GM18861 (cell line): ENCODE measurements around the gene PLCB4.

Experiments
- ATAC-seq: cut with Tn5 transposase; IDR thresholded peaks from one replicate; pipeline ENCODE4 v1.9.1; 2021; ENCODE audit not compliant: unreplicated experiment

Gene PLCB4

DNA sequence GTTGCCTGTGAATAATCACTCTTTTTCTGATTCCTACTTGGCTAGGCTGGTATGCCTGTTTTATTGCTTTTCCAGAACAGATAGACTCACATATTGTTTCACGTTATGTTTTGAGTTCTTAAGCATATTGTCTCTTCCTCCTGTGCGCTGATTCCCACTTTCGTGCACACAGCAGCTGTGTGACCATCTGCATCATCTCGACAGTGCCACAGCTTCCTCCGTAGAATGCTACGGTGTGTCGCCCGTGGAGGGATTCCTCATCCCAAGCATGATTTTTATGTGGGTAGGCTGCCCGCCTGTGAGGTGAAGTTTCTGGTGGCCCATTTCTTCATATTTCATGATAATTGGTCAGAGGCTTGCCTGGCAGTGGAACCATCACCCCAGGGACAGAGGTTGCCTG is 31.8 kb downstream of the PLCB4 start:
- no peak for ATAC-seq

DNA sequence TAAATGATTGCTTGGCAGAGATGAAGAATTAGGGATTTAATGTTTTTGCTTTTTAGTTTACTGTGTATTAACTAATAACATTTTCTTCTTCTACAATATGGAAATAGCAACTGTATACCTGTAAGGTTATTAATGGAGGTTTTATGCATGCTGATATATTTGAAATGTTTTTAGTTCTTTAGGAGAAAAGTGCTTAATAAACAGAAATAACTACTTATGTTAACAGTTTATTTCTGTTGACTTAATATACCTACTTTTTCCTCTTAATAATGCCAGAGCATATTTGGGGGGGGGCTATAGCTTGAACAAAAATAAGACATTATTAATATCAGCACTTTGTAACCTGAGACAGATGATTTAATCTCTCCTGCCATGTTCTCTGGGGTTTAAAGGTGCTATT is 33.6 kb downstream of the PLCB4 start:
- ATAC-seq: no peak

DNA sequence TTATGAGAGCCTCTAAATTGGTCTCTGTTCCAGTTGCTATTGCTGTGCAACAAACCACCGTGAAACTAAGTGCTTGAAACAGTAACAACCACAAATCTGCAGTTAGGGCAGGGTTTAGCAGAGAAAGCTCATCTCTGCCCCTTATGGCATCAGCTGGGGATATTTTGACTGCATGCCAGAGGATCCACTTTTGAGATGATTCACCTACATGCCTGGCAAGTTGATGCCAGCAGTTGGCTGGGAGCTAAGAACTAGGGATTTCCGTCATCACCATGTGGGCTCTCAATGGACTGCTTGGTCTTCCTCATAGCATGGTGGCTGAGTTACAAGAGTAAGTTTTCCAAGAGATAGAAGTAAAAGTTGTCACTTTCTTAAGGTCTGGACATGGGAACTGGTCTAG is 35.1 kb downstream of the PLCB4 start:
- no peak for ATAC-seq

DNA sequence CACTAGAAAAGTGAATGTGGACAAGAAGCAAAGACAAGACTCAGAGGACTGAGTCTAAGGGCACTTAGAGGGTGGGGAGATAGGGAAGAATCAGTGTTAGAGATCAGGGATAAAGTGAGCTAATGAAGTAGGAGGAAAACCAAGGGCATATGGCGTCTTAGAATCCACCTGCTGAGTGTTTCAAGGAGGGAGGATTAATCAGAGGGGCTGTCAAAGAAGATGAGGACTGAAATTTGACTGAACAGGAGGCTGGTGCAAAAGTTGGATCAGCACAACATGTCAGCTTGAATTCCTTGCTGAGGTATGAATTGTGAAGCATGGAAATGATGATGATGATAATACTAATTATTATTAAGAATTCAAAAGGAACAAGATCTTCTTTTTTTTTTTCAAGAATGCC is 39.4 kb downstream of the PLCB4 start:
- ATAC-seq: no peak

DNA sequence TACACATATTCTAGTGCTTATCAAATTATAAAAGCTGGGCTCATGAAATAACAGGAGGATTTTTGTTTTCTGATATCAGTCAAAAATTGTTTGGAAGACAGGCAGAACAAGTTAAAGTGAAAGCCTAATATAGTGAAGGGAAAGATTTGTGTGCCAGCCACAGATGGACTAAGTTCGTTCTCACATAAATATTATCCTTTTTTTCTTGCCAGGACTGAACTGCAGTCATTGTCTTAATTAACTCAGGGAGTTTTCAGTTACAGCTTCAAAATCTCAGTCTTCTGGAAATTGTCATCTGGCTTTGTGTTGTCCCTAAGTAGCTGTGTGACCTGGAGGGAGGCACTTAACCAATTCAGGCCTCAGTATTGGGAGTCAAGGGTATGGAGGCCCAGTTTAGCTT is 40.7 kb downstream of the PLCB4 start:
- ATAC-seq: no peak

DNA sequence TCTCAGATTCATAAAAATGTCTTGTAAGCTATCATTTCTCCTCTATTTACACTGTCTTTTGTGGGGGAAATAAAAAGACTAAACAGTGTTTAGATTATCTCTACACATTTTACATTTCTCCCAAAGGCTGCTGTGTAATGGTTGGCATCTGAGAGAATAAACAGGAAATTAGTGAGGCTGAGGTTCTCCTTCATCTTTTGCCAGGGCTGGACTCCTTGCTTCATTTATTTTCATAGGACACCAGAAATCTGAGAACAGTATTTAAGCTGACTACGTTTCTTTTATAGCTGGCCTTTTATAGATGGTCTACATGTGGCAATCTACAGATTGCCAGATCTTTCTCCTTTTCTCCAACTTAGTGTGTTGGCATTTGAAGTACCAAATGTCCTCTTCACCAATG is 41.5 kb downstream of the PLCB4 start:
- ATAC-seq: no peak

DNA sequence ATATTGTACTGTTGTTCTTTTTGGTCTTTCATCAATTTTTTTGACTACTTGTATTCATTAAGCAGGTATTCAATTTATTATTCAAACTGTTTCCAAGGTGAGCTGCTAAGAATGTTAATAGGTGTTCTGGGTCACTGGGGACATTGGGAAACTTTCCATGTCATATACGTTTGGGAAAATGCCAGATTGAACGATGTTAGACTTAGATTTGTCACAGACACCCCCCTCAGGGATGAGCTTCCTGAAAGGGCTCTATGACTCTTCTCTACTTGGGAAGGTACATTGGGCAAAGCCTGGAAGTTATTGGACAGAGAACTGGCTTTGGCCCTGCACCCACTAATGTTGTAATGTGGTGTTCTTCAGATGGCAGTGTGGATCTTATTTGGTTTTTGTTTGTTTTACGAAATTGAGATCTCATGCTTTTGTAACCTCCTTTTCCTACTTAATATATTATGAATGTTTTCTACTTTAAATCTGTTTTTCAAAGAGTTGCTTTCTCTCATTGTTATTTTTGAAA is 42.1 kb downstream of the PLCB4 start:
- ATAC-seq: no peak

DNA sequence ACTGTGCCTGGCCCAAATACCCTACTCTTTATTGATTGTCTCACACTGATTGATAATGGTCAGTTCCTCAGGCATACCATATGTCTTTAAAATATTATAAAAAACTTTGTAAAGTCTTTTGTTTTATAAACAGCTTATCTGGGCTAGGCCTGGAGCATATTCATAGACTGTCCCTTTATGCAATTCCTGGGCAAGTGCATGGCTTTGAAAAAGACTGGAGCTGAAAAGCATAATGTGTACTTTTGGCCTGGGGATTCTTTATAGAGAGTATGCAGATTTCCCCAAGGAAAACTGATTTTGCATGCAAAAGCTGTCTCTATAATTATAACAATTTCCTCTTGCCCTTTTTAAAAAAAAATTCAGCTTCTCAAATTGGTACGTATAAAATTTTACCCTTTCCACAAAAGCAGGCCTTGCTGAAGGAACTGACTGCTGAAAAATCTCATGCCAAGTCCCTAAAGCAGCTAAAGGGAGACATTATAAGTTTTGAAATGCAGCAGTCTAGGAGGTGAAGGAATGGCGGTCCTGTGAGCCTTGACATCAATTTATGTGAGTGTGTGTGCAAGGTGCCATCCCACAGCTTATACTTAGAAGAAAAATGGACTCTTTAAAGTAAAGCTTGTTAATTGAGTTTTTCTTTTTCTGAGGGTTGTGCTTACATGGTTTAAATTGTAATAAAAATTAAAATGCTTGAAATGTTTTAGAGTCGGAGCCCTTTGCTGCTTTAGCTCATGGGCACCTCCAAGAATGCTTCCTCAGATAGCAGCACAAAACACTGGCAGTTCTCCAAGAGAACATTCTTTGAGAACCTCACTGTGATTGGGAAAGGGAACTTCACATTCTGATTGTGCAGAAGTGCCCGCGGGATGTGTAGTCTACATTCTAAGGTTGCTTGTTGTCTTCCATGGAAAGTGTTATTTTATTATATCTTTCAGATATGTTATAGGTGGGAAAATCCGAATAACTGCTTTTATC is 43.9 kb downstream of the PLCB4 start:
- ATAC-seq: no peak

DNA sequence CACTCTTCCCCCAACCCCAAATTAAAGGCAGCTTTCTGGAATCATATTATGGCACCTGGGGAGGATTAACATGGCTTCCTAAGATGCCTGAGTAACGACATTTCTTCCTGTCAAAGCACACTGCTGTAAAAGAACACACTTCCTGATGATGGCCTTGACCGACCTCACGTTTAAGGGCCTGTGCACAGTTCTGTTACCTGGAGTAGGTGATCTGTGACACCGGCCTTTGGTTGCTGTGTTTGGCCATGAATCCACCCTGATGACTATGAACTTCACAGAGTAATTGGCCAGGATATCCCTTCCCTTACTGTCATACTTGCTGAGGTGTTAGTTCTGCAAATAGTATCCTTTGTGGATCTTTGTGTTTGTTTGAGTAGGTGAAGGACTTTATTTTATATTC is 45.8 kb downstream of the PLCB4 start:
- no peak for ATAC-seq

DNA sequence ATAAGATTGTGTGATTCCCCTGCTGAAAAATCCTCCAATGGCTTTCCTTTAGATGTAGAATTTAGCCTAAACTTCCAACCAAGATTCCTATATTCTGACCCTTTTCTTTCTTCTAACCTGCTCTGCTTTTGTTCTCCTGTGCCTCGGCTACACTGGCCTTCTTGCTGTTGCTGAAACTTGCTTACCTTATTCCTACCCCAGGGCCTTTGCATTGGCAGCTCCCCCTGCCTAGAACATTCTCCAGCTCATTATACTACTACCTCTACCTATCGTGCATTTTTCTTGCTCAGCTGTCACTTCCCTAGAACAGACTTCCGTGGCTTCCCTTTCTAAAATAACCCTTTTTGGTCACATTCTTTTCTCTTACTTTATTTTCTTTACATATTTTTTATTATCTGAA is 48.7 kb downstream of the PLCB4 start:
- ATAC-seq: no peak

DNA sequence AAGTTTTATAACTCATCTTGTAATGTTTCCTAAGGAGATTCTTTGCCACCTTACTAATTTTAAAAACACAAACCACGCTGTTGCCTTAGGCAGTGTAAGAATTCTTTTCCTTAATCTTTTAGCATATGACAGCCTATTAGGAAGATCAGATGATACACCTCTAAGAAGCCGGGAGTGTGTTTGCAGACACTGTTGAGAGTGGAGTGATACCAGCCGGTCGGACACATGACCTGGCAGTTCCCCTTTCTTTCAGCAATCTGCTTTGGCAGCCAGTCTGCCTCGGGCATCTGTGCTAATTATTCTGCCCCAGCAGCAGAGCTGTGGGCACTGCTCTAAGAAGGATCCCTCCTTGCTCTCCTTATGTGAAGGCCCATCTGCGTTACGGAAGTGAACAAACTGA is 50.9 kb downstream of the PLCB4 start:
- no peak for ATAC-seq

DNA sequence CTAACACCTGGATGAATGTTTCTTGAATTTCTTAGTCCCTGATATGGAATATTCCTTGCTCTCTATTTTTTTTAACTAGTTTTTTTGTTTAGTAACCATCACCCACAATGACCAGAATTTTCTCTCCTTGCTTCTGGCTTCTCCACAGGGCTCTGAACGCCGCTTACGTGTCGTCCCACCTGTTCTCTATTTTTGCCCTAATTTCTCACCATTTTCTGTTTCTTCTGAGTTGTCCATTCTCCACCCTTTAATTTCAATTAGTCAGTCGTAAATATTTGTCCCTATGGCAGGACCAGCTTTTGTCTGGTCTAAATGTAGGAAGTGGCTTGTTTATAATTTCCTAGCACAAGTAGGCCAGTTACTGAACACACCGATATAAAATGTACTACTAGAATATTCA is 52.3 kb downstream of the PLCB4 start:
- no peak for ATAC-seq

DNA sequence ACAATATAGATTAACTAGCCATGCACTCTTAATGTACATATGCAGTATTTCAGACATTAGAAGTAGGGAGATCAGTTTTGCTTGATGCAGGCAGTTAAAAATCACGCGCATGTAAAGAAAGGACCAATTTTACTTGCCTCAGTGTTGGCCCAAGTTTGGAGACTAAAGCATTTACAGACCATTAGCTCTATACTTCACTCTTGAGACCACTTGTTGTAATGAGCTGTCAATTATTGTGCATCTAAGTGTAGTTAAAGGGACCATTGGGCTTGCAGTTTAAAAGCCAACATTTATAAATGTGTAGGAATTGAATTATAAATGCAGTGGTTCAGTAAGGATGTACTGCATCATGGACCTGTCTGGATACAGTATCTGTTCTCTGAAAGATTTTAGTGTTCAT is 53.7 kb downstream of the PLCB4 start:
- ATAC-seq: no peak

DNA sequence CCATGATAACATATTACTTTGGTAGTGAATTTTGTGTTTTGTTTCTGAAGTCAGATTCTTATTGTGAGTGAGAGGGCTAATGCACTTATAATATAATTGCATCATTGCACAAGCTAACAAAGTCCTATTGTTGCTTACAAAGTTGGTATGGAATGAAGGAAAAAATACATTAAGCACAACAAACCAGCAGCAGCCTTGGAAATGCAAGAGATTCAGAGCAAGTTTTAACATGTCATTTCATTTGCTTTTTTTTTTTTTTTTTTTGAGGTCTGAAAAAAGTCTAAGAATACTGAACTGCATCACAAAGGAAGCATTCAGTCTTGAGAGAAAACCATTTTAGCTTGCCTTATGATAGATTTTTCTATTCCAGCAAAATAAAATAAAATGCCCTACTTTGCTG is 57.6 kb downstream of the PLCB4 start:
- no peak for ATAC-seq

DNA sequence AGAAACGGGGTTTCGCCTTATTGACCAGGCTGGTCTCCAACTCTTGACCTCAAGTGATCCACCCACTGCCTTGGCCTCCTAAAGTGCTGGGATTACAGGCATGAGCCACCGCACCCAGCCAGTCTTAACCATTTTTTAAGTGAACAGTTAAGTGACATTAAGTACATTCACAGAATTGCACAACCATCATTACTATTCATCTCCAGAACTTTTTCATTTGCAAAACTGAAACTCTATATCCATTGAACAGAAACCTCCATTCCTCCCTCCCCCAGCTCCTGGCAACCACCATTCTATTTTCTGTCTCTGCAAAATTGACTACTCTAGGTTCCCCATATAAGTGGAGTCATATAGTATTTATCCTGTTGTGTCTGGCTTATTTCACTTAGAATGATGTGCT is 59.7 kb downstream of the PLCB4 start:
- ATAC-seq: no peak

DNA sequence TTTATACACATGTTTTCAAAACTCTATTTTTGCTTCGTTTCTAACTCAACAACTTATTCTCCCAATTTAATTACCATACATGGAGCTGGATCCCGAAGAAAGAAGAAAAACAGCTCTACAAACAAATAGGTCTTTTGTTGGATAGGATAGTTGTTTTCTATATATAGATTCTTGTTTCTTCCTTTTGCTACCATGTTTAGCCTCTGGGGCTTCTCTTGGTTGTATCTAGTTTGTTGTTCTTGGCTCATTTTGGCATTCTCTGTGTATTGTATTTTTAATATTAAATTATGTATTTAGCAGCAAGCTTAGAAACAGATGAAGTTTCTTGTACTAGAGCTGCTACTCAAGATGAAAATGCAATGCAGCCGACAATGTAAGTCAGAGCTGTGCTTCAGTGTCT is 60.9 kb downstream of the PLCB4 start:
- ATAC-seq: no peak

DNA sequence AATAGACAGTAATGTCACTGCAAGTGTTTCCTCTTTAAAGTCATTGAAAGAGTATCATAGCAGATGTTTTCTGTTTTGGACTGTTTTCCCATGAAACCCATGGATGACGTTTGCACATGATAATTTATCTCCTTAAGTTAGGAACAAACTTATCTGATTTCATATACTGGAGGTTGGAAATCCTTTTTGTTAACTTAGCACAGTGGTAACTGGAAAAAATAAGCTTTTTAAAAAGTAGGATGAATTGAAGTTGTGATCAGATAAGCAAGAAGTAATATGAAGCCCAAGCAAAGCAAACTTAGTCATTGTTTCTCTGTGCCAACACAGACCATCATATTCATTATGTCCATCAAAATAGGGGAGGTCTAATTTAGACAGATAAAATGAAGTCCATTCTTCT is 61.6 kb downstream of the PLCB4 start:
- no peak for ATAC-seq

DNA sequence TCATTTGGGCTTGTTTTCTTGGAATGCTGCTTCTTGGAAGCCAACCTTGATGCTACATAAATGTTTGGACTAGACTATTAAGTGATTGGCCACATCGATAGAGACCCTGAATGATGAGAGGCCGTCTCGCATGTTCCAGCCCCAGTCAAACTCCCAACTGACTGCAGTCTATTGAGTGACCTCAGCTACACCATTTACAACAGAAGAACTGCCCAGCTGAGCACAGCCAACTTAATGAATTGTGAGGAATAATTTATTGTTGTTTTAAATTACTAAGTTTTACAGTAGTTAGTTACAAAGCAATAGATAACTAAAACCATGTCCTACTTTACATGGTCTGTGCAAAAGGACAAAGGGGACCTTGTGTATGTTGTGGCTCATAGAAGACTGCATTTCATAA is 63.0 kb downstream of the PLCB4 start:
- no peak for ATAC-seq

DNA sequence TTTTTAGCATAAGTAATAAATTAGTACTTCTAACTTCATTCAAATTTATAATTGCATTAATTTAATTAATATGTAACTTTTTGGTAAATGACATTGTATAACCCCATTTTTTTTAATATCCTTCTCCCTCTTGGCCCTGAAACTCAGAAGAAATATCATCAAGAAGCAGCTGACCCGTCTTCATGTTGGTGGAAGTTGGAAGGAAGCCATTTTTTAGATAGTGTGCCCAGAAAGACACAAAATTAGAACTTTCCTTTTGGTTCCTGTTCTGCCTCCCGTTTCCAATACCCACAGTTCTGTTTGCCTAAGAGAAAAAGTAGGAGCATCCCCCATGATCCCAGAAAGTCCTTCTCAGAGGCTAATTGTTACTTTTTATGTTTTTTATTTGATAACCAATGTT is 65.5 kb downstream of the PLCB4 start:
- no peak for ATAC-seq

DNA sequence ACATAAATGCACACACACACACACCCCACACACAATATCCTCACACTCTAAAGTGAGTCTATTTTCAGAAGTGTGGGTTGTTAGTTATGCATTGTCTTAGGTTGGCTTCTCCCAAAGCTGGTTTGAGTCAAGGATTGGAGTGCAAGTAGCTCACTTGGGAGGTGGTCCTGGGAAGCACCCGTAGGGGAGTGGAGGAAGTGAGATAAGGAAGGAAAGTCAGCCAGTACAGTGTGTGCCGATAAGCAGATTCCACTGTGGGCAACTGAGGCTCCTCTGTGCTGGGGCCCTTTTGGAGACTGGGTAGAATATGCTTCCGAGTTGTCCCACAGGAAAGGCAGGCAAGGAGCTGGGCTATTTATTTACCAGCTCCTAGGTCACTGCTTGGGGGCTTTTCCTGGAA is 67.2 kb downstream of the PLCB4 start:
- no peak for ATAC-seq

DNA sequence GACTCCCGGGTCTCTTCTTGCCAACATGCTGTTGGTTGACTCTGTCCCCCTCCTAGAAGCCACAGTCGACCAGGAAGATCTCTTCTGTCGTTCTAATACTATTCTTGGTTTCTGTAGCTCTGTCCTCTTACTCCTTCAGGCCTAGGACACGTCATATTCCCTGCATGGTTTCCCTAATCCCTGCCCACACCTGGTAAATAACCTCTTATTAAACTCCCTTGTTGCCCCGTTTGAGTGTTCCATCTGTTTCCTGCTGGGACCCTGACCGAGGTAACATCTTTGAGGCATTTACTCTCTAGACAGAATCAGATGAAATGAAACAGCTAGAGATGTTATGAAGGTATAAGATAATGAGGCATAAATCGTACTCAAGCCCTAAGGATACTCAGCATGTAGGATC is 68.1 kb downstream of the PLCB4 start:
- no peak for ATAC-seq

DNA sequence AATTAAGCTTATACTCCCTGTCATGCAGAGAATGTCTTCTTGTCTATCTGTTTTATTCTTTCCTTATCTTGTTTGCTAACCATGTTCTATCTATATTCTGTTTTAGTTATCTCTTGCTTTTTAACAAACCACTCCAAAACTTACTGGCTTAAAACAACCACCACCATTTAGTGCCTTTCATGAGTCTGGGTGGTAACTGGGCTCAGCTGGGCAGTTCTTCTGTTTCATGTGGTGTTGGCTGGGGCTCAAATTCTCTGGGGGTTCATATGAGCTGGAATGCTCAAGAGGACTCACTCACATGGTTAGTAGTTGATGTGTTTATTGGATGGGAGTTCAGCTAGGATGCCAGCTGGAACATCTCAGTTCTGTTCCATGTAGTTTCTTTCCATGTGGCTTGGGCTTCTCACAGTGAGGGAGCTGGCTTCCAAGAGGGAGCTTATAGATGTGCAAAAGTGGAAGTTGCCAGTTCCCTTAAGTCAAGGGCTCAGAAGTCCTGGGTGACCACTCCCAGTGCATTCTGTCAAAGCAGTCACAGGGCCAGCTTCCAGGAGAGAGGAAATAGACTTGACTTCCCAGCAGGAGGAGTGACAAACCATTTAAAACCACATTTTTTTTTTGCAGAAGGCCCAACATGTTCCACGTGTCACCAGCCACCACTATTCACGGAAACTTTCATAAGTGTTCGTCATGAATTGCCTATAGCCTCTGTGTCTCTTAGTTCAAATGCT is 70.4 kb downstream of the PLCB4 start:
- ATAC-seq: no peak
